ENCODE data around the gene GBE1. TPM values are rescaled to one million over a fixed set of nuclear protein-coding genes. Genes with fewer than 3 reads are reported as not detected.

Gene GBE1
- polyA plus RNA-seq, 3 donors, result 26.8 to 32.2 (median 28.5) TPM

DNA sequence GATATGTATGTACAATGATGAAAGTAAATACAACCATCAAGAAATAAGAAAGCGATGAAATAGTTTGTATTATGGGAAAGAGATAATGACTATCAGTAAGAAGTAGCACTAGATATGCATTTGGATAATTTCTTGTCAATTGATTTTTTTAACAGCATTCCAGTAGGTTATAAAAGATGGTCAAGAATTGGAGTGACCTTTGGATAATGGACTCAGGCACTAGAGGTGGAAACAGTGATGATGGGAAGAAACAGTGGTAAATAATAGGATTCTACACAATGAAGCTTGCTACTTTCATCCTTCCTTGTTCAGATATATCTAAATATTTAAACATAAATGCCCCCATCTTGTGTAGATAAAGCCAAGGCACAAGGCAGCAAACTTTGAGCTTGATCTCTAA is 101.4 kb downstream of the GBE1 start:
- no peak for DNase-seq (ENCODE audit: extremely low read depth in 1 of 11, low read depth in 9 of 11, low spot score in 4 of 11)

- no peak for DNase-seq (ENCODE audit: extremely low read depth in 1 of 11, low read depth in 9 of 11, low spot score in 4 of 11)
Measured at GRCh38 chr3:81658322-81658997, 103.0 kb downstream of the GBE1 start.

GRCh38 chr3:81651139-81651538 is 110.3 kb downstream of the GBE1 start:
- DNase-seq (ENCODE audit: extremely low read depth in 1 of 11, low read depth in 9 of 11, low spot score in 4 of 11), result no peak

DNA sequence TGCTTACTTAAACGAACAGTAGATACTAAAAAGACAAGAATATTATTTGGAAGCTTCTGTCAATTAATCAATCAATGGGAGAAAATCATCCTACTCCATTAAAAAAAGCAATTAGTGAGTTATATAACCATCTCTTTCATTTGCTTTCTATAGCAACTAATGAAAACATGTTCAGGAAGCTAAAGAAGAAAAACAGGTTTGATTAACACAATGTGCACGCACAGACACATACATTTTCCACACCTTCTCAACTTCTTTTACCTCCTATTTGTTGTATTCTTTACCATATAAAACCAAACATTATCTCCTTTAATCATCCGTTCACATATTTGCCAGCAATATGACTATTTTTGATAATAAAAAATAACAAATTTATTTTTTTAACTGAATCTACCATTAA is 111.3 kb downstream of the GBE1 start:
- no peak for DNase-seq (ENCODE audit: extremely low read depth in 1 of 11, low read depth in 9 of 11, low spot score in 4 of 11)

DNA sequence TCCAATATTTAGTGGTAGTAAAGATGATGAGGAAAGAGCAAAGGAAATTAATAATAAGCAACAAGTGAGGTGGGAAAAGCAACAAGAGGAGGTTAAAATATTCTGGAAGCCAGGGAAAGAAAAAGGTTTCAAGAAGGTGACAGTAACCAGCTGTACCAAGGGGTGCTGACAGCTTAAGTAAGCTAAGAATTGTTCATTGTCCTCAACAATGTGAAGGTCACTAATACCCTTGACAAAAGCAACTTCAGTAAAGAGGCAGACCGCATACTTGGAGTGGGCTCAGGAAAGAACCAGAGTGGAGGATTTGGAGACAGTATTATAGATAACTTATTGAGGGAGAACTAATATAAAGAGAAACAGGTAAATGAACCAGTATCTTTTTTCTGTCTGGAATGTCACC is 116.2 kb downstream of the GBE1 start:
- no peak for DNase-seq (ENCODE audit: extremely low read depth in 1 of 11, low read depth in 9 of 11, low spot score in 4 of 11)

- DNase-seq (ENCODE audit: extremely low read depth in 1 of 11, low read depth in 9 of 11, low spot score in 4 of 11), result no peak
Measured at GRCh38 chr3:81643721-81644120, 117.7 kb downstream of the GBE1 start.

GRCh38 chr3:81638480-81638879 is 123.0 kb downstream of the GBE1 start:
- DNase-seq (ENCODE audit: extremely low read depth in 1 of 11, low read depth in 9 of 11, low spot score in 4 of 11), result no peak

DNA sequence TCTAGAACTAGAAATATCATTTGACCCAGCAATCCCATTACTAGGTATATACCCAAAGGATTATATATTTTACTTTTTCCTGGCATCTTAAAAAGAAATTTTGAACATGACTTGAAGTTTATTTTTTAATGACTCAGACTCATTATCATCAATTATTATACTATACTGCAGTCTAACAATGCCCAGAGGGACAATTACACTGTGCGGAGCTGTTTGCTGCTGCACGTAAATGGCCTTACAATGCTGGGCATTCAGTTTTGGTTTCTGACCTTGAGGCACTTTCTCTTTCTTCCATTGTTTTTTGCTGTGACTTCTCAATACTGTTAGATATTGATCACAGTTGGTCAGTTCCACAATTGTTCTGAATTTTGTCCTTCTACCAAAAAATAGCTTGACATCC is 128.8 kb downstream of the GBE1 start:
- no peak for DNase-seq (ENCODE audit: extremely low read depth in 1 of 11, low read depth in 9 of 11, low spot score in 4 of 11)

- no peak for DNase-seq (ENCODE audit: extremely low read depth in 1 of 11, low read depth in 9 of 11, low spot score in 4 of 11)
Measured at GRCh38 chr3:81624756-81625155, 136.7 kb downstream of the GBE1 start.

GRCh38 chr3:81622395-81622794 is 139.1 kb downstream of the GBE1 start:
- DNase-seq (ENCODE audit: extremely low read depth in 1 of 11, low read depth in 9 of 11, low spot score in 4 of 11), result no peak

GRCh38 chr3:81621277-81621676 is 140.2 kb downstream of the GBE1 start:
- DNase-seq (ENCODE audit: extremely low read depth in 1 of 11, low read depth in 9 of 11, low spot score in 4 of 11), result no peak

- no peak for DNase-seq (ENCODE audit: extremely low read depth in 1 of 11, low read depth in 9 of 11, low spot score in 4 of 11)
Measured at GRCh38 chr3:81620849-81621248, 140.6 kb downstream of the GBE1 start.

- no peak for DNase-seq (ENCODE audit: extremely low read depth in 1 of 11, low read depth in 9 of 11, low spot score in 4 of 11)
Measured at GRCh38 chr3:81612768-81613167, 148.7 kb downstream of the GBE1 start.

DNA sequence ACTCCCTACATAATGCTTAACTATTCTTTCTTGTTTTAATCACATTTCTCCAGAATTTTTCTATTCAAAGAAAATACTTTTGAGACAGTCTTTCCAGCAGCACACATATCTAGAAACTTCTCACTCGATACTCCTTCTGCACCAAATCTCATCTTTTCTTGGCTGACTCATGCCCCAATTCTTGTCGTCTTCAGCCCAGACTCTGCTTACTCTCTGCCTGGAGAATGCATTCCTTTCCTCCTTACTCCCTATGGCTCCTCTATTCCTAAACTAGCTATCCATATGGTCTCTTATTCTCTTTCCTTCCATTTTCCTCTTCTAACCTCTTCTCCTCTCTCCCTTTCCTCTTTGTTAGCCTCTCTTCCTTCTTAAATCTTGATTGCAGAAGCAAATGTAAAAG is 158.7 kb downstream of the GBE1 start:
- no peak for DNase-seq (ENCODE audit: extremely low read depth in 1 of 11, low read depth in 9 of 11, low spot score in 4 of 11)

- DNase-seq (ENCODE audit: extremely low read depth in 1 of 11, low read depth in 9 of 11, low spot score in 4 of 11), result no peak
Measured at GRCh38 chr3:81601707-81602305, 159.6 kb downstream of the GBE1 start.

- DNase-seq (ENCODE audit: extremely low read depth in 1 of 11, low read depth in 9 of 11, low spot score in 4 of 11), result no peak
Measured at GRCh38 chr3:81592101-81592500, 169.3 kb downstream of the GBE1 start.

- DNase-seq (ENCODE audit: extremely low read depth in 1 of 11, low read depth in 9 of 11, low spot score in 4 of 11), result no peak
Measured at GRCh38 chr3:81585937-81586336, 175.5 kb downstream of the GBE1 start.

DNA sequence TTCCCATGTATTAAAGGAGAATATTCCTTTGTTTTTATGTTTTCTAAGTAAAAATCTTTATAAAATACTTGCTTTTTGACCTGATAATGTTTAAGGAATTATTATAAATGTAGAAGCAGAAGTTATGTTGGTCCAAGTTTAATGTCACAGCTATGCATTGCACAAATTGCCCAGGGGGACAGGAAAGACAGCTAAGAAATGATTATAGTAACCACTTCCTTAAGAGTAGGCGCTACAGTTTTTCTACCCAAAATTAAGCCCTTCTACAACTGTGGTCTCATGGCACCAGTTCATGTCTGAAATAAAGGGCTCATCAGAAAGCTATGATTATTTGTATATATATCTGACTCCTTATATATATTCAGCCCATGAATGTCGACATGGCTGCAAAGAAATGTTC is 176.4 kb downstream of the GBE1 start:
- DNase-seq (ENCODE audit: extremely low read depth in 1 of 11, low read depth in 9 of 11, low spot score in 4 of 11), result no peak

DNA sequence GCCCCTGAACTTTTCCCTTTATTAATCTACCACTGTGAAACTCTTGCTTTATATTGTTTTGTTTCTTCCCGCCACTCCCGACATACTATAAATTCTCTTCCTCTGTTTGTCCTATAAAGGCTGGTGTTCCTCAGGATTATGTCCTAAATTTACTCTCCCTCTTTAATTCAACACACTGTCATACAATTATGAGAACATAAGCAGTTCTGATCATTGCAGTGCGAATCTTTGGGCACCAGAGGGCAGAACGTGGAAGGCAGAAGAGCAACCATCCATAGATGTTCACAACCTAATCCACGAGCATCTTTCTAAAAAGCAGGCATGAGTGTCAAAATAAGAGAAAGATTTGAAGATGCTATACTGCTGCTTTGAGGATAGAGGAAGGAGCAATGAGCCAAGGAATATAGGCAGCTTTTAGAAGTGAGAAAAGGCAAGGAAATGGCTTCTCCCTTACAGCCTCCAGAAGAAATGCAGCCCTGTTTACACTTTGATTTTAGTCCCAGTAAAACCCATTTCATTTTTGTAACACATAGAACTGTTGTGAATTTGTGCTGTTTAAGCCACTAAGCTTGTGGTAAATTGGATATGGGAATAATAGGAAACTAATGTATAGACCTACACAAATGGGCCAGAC is 179.4 kb downstream of the GBE1 start:
- DNase-seq (ENCODE audit: extremely low read depth in 1 of 11, low read depth in 9 of 11, low spot score in 4 of 11), result peak in 3 of 11 donors; percentile 2 to 4 (median 4)

- DNase-seq (ENCODE audit: extremely low read depth in 1 of 11, low read depth in 9 of 11, low spot score in 4 of 11), result no peak
Measured at GRCh38 chr3:81580355-81580754, 181.1 kb downstream of the GBE1 start.

- DNase-seq (ENCODE audit: extremely low read depth in 1 of 11, low read depth in 9 of 11, low spot score in 4 of 11), result no peak
Measured at GRCh38 chr3:81579744-81580143, 181.7 kb downstream of the GBE1 start.

Measured in renal cortex interstitium (tissue), 11 donors.